NOMO-1 (cell line): ENCODE measurements around the gene SLC22A3.
"Not testable (repeated sequence)": the region's sequence is repeated elsewhere in the genome, so short reads cannot be mapped to it uniquely, and the experiment has no call there.

ENCODE experiments used
- DNase-seq, 2 experiments: peaks; one replicate each; lab custom pipeline; 2025; ENCODE audit not compliant: unreplicated experiment in 2 of 2; lab: John Stamatoyannopoulos, UW

Gene SLC22A3

GRCh38 chr6:160437775-160438174, 89.6 kb downstream of the SLC22A3 start:
- no peak for DNase-seq

GRCh38 chr6:160438481-160438880, 90.3 kb downstream of the SLC22A3 start:
- DNase-seq: no peak

GRCh38 chr6:160439751-160440150, 91.6 kb downstream of the SLC22A3 start:
- DNase-seq: no peak

- DNase-seq: no peak
Measured at GRCh38 chr6:160442151-160442550, 94.0 kb downstream of the SLC22A3 start.

- no peak for DNase-seq
Measured at GRCh38 chr6:160445130-160445529, 97.0 kb downstream of the SLC22A3 start.

- no peak for DNase-seq
Measured at GRCh38 chr6:160447350-160447749, 99.2 kb downstream of the SLC22A3 start.

GRCh38 chr6:160449787-160450186, 101.6 kb downstream of the SLC22A3 start:
- not testable (repeated sequence) for DNase-seq

- no peak for DNase-seq
Measured at GRCh38 chr6:160450849-160451248, 102.7 kb downstream of the SLC22A3 start.

GRCh38 chr6:160454303-160454702, 106.1 kb downstream of the SLC22A3 start:
- no peak for DNase-seq

- no peak for DNase-seq
Measured at GRCh38 chr6:160455081-160455480, 106.9 kb downstream of the SLC22A3 start.

- peak; percentile 6 to 29 for DNase-seq
Measured at GRCh38 chr6:160455541-160456213, 107.5 kb downstream of the SLC22A3 start.

GRCh38 chr6:160456214-160456546, 108.0 kb downstream of the SLC22A3 start:
- no peak for DNase-seq

- DNase-seq: peak; percentile 14 to 64
Measured at GRCh38 chr6:160457823-160458222, 109.6 kb downstream of the SLC22A3 start.

- DNase-seq: no peak
Measured at GRCh38 chr6:160461641-160462040, 113.5 kb downstream of the SLC22A3 start.

GRCh38 chr6:160462116-160462515, 113.9 kb downstream of the SLC22A3 start:
- DNase-seq: no peak

- peak; percentile 56 to 92 for DNase-seq
Measured at GRCh38 chr6:160462551-160463109, 114.5 kb downstream of the SLC22A3 start.

- no peak for DNase-seq
Measured at GRCh38 chr6:160464744-160465143, 116.6 kb downstream of the SLC22A3 start.

- DNase-seq: not testable (repeated sequence)
Measured at GRCh38 chr6:160467261-160467871, 119.2 kb downstream of the SLC22A3 start.

- DNase-seq: no peak
Measured at GRCh38 chr6:160469153-160469552, 121.0 kb downstream of the SLC22A3 start.

GRCh38 chr6:160476056-160476455, 127.9 kb downstream of the SLC22A3 start:
- DNase-seq: not testable (repeated sequence)

- not testable (repeated sequence) for DNase-seq
Measured at GRCh38 chr6:160477072-160477471, 128.9 kb downstream of the SLC22A3 start.

- no peak for DNase-seq
Measured at GRCh38 chr6:160477901-160478300, 129.7 kb downstream of the SLC22A3 start.
